HepG2 (cell line): ENCODE measurements around the gene TRAPPC10. TPM values are rescaled to one million over a fixed set of nuclear protein-coding genes. Genes with fewer than 3 reads are reported as not detected.

Source experiments
- FLYWCH1 ChIP-seq: sonication (generic); formaldehyde crosslinking; IDR thresholded peaks from 2 replicates; pipeline ENCODE4 v1.8.1; 2023; ENCODE audit warnings: mild to moderate bottlenecking, missing genetic modification reagents
- MYC ChIP-seq: sonication (generic); formaldehyde crosslinking; IDR thresholded peaks from 2 replicates; pipeline ENCODE4 v1.9.0; 2021; ENCODE audit warnings: missing genetic modification reagents, borderline replicate concordance
- PAF1 ChIP-seq: IDR thresholded peaks from 2 replicates; pipeline ENCODE4 v1.6.1; 2016; ENCODE audit warnings: missing genetic modification reagents, missing compliant biosample characterization
- PAXIP1 ChIP-seq: sonication (generic); formaldehyde crosslinking; conservative IDR thresholded peaks from 2 replicates; pipeline ENCODE4 v1.4.0; 2020; ENCODE audit warnings: mild to moderate bottlenecking, missing genetic modification reagents, moderate library complexity
- SOX6 ChIP-seq, 2 experiments: fragments of 450-650 bp in 1 of 2; sonication (generic) in 1 of 2; formaldehyde crosslinking in 1 of 2; IDR thresholded peaks; 2 replicates each; pipeline versions ENCODE4 v1.4.0 to v1.6.1; 2017 to 2020; ENCODE audit warnings: antibody characterized with exemption in 1 of 2, mild to moderate bottlenecking in 1 of 2, missing genetic modification reagents in 1 of 2
- ZBTB46 ChIP-seq: sonication (generic); formaldehyde crosslinking; IDR thresholded peaks from 2 replicates; pipeline ENCODE4 v1.4.0; 2020; ENCODE audit warnings: mild to moderate bottlenecking, missing genetic modification reagents, borderline replicate concordance
- ZHX1 ChIP-seq: sonication (generic); formaldehyde crosslinking; IDR thresholded peaks from 2 replicates; pipeline ENCODE4 v1.8.1; 2022; ENCODE audit warnings: low read depth, mild to moderate bottlenecking, missing genetic modification reagents
- ZNF282 ChIP-seq: fragments of 450-650 bp; IDR thresholded peaks from 2 replicates; pipeline ENCODE4 v1.6.1; 2018; ENCODE audit not compliant: partially characterized antibody
- ZNF598 ChIP-seq: sonication (generic); formaldehyde crosslinking; IDR thresholded peaks from 2 replicates; pipeline ENCODE4 v1.5.1; 2020; ENCODE audit warnings: mild to moderate bottlenecking, missing genetic modification reagents, borderline replicate concordance
- ZSCAN30 ChIP-seq: sonication (generic); formaldehyde crosslinking; IDR thresholded peaks from 2 replicates; pipeline ENCODE4 v1.5.0; 2020; ENCODE audit warnings: mild to moderate bottlenecking, missing genetic modification reagents
- ZSCAN31 ChIP-seq: sonication (generic); formaldehyde crosslinking; IDR thresholded peaks from 2 replicates; pipeline ENCODE4 v1.5.0; 2020; ENCODE audit warnings: low read depth, mild to moderate bottlenecking, missing genetic modification reagents
- polyA plus RNA-seq, 8 experiments: library from polyadenylated mRNA; depleted of rRNA in 3 of 8; stranded (reverse) in 7 of 8; unstranded in 1 of 8; fragments of >200 nt; fragmentation: Illumina TruSeq in 4 of 8; extraction: Trizol in 4 of 8; gene quantifications; 2 replicates each; pipeline versions ENCODE4 v1.2.1 to v1.2.3, GENCODE V29; 2011 to 2016; ENCODE audit warnings: low read depth in 4 of 8, missing spikeins in 1 of 8, mixed read lengths in 1 of 8; ENCODE audit not compliant: insufficient read depth in 1 of 8
- total RNA-seq, 5 experiments: library from RNA; depleted of rRNA; stranded (reverse); fragments of >200 nt; fragmentation: Illumina TruSeq; extraction: Trizol; gene quantifications; 2 replicates each; pipeline ENCODE4 v1.2.3, GENCODE V29; 2016; ENCODE audit warnings: low read depth in 1 of 5
- TF ChIP-seq, protein P1 (sequence below): sonication (generic); formaldehyde crosslinking; IDR thresholded peaks from 2 replicates; pipeline ENCODE4 v1.5.1; 2020; ENCODE audit warnings: missing genetic modification reagents, mild to moderate bottlenecking, borderline replicate concordance
- TF ChIP-seq, protein P2 (sequence below): IDR thresholded peaks from 2 replicates; pipeline ENCODE4 v1.6.1; 2016; ENCODE audit warnings: mild to moderate bottlenecking, missing biosample characterization, missing genetic modification reagents
- TF ChIP-seq, protein P3 (sequence below): IDR thresholded peaks from 2 replicates; pipeline ENCODE4 v1.6.1; 2016; ENCODE audit warnings: low read depth, missing genetic modification reagents, missing compliant biosample characterization

Gene TRAPPC10
- total and polyA plus RNA-seq, 2 of the 13 experiments (the other 11 are each of a cell fraction or from before 2014, with no cell fraction given) = 10.6 to 16.5 TPM

DNA sequence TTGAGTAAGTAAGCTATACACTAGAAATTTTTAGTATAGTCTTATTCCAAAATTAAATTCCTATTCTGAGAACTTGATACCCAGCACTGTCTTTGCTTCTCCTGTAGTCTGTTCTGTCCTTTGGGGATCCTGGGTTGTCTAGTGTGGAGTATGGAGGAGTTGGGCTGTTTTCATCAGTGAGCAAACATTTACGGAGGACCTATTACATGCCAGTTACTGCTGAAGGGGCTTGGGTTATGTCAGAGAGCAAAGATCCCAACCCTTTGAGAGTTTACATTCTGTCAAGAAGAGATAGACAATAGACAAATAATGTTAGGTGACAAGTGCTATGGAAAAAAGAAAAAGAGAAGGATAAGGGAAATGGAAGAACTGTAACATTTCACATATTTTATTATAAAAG, 9.0 kb downstream of the TRAPPC10 start (continued):
- TF ChIP-seq SOX6 (IDR thresholded peaks at IDR 0.05) (no peak), SOX6 (CRISPR knock-in tag; IDR thresholded peaks at IDR 0.05) (peak; percentile 69), ZHX1 (CRISPR knock-in tag) (no peak), PAF1 (CRISPR knock-in tag) (no peak), ZNF598 (no peak), ZSCAN30 (no peak), FLYWCH1 (no peak), ZSCAN31 (CRISPR knock-in tag) (no peak), ZBTB46 (no peak), PAXIP1 (CRISPR knock-in tag) (peak; percentile 54; the same call in 1 of the 2 replicates), MYC (CRISPR knock-in tag) (no peak), ZNF282 (no peak)
- TF ChIP-seq, protein P1, sequence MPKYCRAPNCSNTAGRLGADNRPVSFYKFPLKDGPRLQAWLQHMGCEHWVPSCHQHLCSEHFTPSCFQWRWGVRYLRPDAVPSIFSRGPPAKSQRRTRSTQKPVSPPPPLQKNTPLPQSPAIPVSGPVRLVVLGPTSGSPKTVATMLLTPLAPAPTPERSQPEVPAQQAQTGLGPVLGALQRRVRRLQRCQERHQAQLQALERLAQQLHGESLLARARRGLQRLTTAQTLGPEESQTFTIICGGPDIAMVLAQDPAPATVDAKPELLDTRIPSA (CRISPR knock-in tag) = no peak
- TF ChIP-seq, protein P2, sequence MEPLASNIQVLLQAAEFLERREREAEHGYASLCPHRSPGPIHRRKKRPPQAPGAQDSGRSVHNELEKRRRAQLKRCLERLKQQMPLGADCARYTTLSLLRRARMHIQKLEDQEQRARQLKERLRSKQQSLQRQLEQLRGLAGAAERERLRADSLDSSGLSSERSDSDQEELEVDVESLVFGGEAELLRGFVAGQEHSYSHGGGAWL (CRISPR knock-in tag) = no peak
- TF ChIP-seq, protein P3, sequence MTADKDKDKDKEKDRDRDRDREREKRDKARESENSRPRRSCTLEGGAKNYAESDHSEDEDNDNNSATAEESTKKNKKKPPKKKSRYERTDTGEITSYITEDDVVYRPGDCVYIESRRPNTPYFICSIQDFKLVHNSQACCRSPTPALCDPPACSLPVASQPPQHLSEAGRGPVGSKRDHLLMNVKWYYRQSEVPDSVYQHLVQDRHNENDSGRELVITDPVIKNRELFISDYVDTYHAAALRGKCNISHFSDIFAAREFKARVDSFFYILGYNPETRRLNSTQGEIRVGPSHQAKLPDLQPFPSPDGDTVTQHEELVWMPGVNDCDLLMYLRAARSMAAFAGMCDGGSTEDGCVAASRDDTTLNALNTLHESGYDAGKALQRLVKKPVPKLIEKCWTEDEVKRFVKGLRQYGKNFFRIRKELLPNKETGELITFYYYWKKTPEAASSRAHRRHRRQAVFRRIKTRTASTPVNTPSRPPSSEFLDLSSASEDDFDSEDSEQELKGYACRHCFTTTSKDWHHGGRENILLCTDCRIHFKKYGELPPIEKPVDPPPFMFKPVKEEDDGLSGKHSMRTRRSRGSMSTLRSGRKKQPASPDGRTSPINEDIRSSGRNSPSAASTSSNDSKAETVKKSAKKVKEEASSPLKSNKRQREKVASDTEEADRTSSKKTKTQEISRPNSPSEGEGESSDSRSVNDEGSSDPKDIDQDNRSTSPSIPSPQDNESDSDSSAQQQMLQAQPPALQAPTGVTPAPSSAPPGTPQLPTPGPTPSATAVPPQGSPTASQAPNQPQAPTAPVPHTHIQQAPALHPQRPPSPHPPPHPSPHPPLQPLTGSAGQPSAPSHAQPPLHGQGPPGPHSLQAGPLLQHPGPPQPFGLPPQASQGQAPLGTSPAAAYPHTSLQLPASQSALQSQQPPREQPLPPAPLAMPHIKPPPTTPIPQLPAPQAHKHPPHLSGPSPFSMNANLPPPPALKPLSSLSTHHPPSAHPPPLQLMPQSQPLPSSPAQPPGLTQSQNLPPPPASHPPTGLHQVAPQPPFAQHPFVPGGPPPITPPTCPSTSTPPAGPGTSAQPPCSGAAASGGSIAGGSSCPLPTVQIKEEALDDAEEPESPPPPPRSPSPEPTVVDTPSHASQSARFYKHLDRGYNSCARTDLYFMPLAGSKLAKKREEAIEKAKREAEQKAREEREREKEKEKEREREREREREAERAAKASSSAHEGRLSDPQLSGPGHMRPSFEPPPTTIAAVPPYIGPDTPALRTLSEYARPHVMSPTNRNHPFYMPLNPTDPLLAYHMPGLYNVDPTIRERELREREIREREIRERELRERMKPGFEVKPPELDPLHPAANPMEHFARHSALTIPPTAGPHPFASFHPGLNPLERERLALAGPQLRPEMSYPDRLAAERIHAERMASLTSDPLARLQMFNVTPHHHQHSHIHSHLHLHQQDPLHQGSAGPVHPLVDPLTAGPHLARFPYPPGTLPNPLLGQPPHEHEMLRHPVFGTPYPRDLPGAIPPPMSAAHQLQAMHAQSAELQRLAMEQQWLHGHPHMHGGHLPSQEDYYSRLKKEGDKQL (CRISPR knock-in tag) = no peak
